ENCODE measurements around the gene PALD1. TPM values are rescaled to one million over a fixed set of nuclear protein-coding genes. Genes with fewer than 3 reads are reported as not detected.

Gene PALD1
- total and polyA plus RNA-seq, 9 of the 15 experiments (the other 6 are each of a cell fraction or from before 2014, with no cell fraction given) = 0.03 to 0.29 (median 0.09) TPM; not detected in 2

- TF ChIP-seq CUX1 (CRISPR knock-in tag; IDR thresholded peaks at IDR 0.05) (peak; percentile 80; the same call in 1 of the 2 replicates), PCBP2 (IDR thresholded peaks at IDR 0.05; ENCODE audit: low read depth, low read length, poor library complexity, severe bottlenecking) (no peak), ZNF280B (CRISPR knock-in tag; IDR thresholded peaks at IDR 0.05) (no peak), CHD7 (IDR thresholded peaks at IDR 0.05; ENCODE audit: low read depth, low read length) (no peak), ZSCAN32 (CRISPR knock-in tag; IDR thresholded peaks at IDR 0.05) (peak; percentile 18; the same call in 1 of the 2 replicates), ADNP (tag; IDR thresholded peaks at IDR 0.05) (peak; percentile 96)
Observed at GRCh38 chr10:70575874-70576802, 97.6 kb downstream of the PALD1 start (continued).
